NT2/D1 (cell line): ENCODE results near the gene HSD17B14.
A peak's percentile ranks its signal among the peaks of the same experiment; 100 is the strongest.
"Not testable (repeated sequence)": the region's sequence is repeated elsewhere in the genome, so short reads cannot be mapped to it uniquely, and the experiment has no call there.

ENCODE experiments used
- DNase-seq: peaks from one replicate; pipeline ENCODE4 v3.0.0-alpha.2; 2011; ENCODE audit warnings: low read depth, low spot score
- H3K27me3 ChIP-seq: 2 replicates; pipeline ENCODE4 v1.6.0; 2011; ENCODE audit warnings: mild to moderate bottlenecking; ENCODE audit not compliant: insufficient read length, insufficient read depth
- H3K36me3 ChIP-seq: 2 replicates; pipeline ENCODE4 v1.6.1; 2011; ENCODE audit warnings: mild to moderate bottlenecking, low read length, mixed read lengths; ENCODE audit not compliant: insufficient read depth, insufficient read length
- H3K4me1 ChIP-seq: 2 replicates; pipeline ENCODE4 v1.5.1; 2011; ENCODE audit not compliant: insufficient read depth, insufficient read length
- H3K4me3 ChIP-seq: 2 replicates; pipeline ENCODE4 v1.5.1; 2011; ENCODE audit warnings: low read depth; ENCODE audit not compliant: insufficient read length
- H3K9ac ChIP-seq: 2 replicates; pipeline ENCODE4 v1.6.0; 2011; ENCODE audit warnings: low read depth; ENCODE audit not compliant: insufficient read length
- H3K9me3 ChIP-seq: 2 replicates; pipeline ENCODE4 v1.5.1; 2011; ENCODE audit warnings: mild to moderate bottlenecking, low read length; ENCODE audit not compliant: insufficient read depth
- SUZ12 ChIP-seq: IDR thresholded peaks from 2 replicates; pipeline ENCODE4 v1.6.1; 2011; ENCODE audit not compliant: insufficient read length, insufficient read depth; ENCODE audit errors: extremely low read depth
- YY1 ChIP-seq: IDR thresholded peaks from 2 replicates; pipeline ENCODE4 v1.6.1; 2011; ENCODE audit not compliant: insufficient read length, insufficient read depth
- ZNF274 ChIP-seq: IDR thresholded peaks from 2 replicates; pipeline ENCODE4 v1.6.1; 2011; ENCODE audit warnings: mild to moderate bottlenecking, low read depth, low read length

HSD17B14 gene

DNA sequence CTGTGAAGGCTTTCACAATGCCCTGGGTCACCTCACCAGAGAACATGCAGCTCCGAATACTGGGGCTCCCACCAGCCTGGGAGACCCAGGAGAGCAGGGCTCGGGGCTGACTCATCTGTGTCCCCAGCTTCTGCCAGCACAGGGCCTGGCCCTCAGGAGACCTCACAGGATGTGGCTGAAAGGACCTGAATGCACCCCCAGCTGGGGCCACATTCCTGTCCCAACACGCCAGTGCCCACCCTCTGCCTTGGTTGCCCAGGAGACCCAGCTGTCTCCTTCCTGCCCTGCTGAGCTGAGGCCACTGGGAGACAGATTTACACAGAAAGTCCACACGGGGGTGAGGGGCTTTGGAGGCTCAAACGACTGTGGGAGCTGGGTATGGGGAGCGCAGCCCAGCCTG lies 37.4 kb downstream of the HSD17B14 start:
- Histone ChIP-seq H3K27me3 (no peaks in the 10 kb centered on the region), H3K4me3 (no peak overlapping the region), H3K9ac (no peak overlapping the region), H3K4me1 (peaks cover 5% of the 10 kb centered on the region), H3K36me3 (no peaks in the 10 kb centered on the region), H3K9me3 (no peaks in the 10 kb centered on the region)
- TF ChIP-seq ZNF274: no peak
- TF ChIP-seq YY1: no peak
- TF ChIP-seq SUZ12: no peak
- no peak for DNase-seq

DNA sequence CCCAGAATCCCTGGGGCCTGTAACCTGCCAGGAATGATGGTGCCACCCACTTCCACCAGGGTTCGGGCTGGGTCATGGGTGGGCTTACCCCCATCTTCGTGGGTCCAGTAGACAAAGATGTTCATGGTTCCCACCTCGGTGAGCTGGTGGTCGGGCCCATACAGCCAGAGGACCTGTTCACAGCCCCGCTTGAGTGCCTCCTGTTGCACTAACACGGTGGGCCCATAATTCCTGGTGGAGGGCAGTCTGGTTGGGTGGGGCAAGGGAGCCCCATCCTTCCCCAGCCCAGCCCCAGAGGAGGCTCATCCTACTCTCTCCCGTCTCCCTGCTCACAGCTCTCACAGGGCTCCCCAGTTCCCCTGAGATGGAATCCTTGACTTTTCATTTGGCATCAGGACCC lies 39.2 kb downstream of the HSD17B14 start:
- no peak overlapping the region for H3K4me3 ChIP-seq
- no peaks in the 10 kb centered on the region for H3K27me3 ChIP-seq
- no peak overlapping the region for H3K9ac ChIP-seq
- DNase-seq: no peak
- H3K4me1 ChIP-seq: peaks cover 5% of the 10 kb centered on the region
- H3K9me3 ChIP-seq: no peaks in the 10 kb centered on the region
- H3K36me3 ChIP-seq: no peaks in the 10 kb centered on the region
- no peak for TF ChIP-seq ZNF274
- no peak for TF ChIP-seq SUZ12
- no peak for TF ChIP-seq YY1

DNA sequence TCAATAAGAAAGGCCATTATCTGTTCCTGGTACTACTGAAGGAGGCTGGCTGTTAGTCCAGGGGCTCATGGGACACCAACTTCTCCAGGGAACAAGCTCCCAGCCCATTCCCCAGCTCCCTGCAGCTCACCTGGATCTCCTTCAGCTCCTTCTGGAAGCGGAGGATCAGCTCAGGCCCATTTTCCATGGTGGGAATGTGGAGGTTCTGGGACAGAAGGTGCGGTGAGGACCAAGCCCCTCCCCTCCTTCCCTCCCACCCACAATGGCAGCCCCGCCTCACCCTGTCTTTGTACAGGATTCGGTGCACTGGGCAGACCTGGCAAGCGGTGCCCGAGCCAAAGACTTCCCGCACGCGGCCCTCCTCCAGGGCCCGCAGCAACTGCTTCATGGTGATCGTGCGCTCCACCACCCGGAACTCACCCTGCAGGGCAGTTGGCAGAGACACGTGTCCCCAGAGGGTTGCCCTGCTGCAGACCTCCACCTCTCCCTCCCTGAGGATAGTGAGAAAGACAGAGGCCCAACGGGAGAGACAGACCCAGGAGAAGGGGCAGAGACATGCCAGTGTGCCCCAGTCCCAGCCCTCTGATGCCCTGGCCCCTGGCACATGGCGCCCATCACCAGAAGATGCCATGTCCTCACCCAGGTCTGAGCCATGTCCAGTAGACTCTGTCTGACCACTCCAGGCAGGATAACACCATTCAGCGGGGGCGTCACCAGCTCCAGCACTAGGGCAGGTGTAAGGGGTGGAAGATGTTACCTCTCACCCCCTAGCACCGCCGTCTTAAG lies 39.8 kb downstream of the HSD17B14 start:
- Histone ChIP-seq H3K9ac (no peak overlapping the region), H3K4me3 (no peak overlapping the region), H3K36me3 (no peaks in the 10 kb centered on the region)

DNA sequence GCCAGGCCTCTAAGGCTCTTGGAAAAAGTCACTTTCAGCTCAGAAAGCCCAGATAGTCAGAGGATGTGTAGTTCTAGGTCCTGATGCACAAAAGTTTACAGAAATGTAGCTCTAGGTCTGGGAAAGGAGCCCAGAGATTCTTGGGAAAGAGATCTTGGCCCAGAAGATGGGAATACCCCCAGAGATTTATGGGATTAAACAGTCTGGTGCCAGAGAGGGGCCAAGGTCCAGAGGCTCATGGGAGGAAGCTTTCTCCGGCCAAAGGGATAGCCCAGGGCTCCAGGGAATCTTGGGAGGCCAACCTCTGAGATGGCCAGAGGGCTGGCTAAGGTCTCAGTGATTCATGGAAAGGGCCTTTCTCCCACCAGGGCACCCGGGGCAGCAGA lies 40.6 kb downstream of the HSD17B14 start:
- DNase-seq: no peak
- H3K27me3 ChIP-seq: no peaks in the 10 kb centered on the region
- H3K9ac ChIP-seq: no peak overlapping the region
- no peaks in the 10 kb centered on the region for H3K9me3 ChIP-seq
- H3K4me1 ChIP-seq: peaks cover 5% of the 10 kb centered on the region
- TF ChIP-seq ZNF274: no peak
- TF ChIP-seq YY1: no peak
- TF ChIP-seq SUZ12: no peak
- no peaks in the 10 kb centered on the region for H3K36me3 ChIP-seq
- no peak overlapping the region for H3K4me3 ChIP-seq

More for the DNA sequence above, 39.8 kb downstream of the HSD17B14 start:
- Histone ChIP-seq H3K27me3 (no peaks in the 10 kb centered on the region), H3K9me3 (no peaks in the 10 kb centered on the region), H3K4me1 (peaks cover 5% of the 10 kb centered on the region)
- no peak for DNase-seq
- TF ChIP-seq ZNF274 (no peak), YY1 (no peak), SUZ12 (no peak)

DNA sequence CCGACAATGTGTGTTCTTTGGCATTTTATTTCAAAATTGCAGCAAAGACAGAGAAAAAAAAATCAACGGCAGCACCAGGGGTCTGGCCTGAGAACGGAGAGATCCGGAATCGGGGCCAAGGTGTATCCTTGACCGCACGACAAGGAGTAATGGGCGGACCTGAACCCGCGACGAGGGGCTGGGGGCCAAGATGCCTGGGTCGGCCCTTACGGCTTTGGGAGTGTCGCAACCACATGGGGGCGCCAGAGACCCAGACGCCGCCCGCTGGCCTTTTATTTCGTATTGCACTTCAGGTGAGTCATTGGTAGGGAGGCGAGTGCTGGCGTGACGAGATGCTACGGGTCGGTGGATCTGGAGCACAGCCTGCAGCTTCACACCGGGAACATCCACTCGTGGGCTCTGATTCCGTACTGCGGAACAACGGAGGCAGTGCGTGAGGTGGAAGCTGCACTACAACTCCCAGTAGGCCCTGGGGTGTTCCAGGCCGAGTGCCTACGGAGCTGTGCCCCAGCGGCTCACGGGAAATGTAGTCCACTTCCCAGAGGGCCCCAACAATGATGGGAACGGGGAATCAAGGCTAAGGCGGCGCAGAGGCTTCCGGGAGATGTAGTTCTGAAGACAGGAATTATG lies 41.1 kb downstream of the HSD17B14 start:
- H3K36me3 ChIP-seq: no peaks in the 10 kb centered on the region

DNA sequence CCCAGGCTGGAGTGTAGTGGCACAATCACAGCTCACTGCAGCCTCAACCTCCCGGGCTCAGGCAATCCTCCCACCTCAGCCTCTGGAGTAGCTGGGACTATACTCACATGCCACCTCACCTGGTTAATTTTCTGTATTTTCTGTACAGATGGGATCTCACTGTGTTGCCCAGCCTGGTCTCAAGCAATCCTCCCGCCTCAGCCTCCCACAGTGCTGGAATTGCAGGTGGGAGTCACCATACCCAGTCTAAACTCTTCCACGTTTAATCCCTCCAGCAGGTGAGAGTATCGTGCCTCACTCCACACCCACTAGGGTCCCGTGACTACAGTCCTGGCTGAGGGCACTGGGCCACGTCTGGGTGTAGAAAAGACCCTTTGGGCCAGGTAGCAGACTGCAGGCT lies 42.0 kb downstream of the HSD17B14 start:
- TF ChIP-seq ZNF274 (no peak), YY1 (no peak), SUZ12 (no peak)
- no peak overlapping the region for H3K9ac ChIP-seq
- H3K27me3 ChIP-seq: no peaks in the 10 kb centered on the region
- DNase-seq: no peak
- H3K36me3 ChIP-seq: no peaks in the 10 kb centered on the region
- H3K4me3 ChIP-seq: no peak overlapping the region
- no peaks in the 10 kb centered on the region for H3K9me3 ChIP-seq
- peaks cover 5% of the 10 kb centered on the region for H3K4me1 ChIP-seq

More for the DNA sequence above, 41.1 kb downstream of the HSD17B14 start:
- TF ChIP-seq ZNF274 (no peak), YY1 (no peak), SUZ12 (no peak)
- peak overlapping the region; percentile 63 for H3K4me3 ChIP-seq
- H3K27me3 ChIP-seq: no peaks in the 10 kb centered on the region
- H3K4me1 ChIP-seq: peaks cover 5% of the 10 kb centered on the region
- peak overlapping the region; percentile 67 for H3K9ac ChIP-seq
- DNase-seq: peak; percentile 83
- no peaks in the 10 kb centered on the region for H3K9me3 ChIP-seq

DNA sequence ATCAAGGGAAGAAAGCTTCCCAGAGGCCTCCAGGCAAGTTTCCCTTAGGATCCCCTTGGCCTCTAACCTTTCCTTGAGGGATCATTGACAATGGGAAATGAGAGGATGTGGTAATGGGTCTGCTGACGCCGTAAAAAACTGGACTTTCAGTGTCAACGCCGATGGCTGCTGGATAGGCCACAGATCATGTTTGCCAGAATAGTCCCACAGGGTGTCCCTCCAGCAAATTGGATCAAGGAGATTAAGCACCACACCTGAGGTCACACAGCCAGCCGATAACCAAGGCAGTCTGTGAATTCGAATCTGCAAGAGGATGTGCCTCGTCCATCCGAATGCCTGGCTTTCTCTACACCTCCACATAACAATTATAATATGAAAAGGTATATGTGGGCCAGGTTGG lies 43.0 kb downstream of the HSD17B14 start:
- no peak for DNase-seq
- no peak for TF ChIP-seq YY1
- no peak for TF ChIP-seq ZNF274
- no peak for TF ChIP-seq SUZ12

DNA sequence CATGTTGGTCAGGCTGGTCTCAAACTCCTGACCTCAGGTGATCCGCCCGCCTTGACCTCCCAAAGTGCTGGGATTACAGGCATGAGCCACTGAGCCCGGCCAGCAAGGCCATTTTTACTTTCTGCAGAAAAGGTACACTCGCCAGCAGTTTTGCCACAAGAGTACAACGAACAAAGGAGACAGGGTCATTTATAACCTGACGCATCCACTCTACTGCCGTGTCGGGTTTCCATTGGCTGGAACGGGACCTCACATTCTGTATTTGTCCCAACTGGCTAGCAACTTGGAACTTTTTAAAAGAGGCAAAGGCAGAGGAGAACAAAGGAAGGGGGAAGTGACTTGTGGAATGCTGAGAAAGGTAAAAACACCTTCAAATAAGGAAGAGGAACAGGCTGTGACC lies 49.0 kb downstream of the HSD17B14 start:
- not testable (repeated sequence) for H3K27me3 ChIP-seq, H3K4me1 ChIP-seq, H3K9me3 ChIP-seq, H3K36me3 ChIP-seq, DNase-seq, H3K9ac ChIP-seq, H3K4me3 ChIP-seq

More for the DNA sequence above, 43.0 kb downstream of the HSD17B14 start:
- Histone ChIP-seq H3K4me3 (no peak overlapping the region), H3K36me3 (no peaks in the 10 kb centered on the region), H3K27me3 (no peaks in the 10 kb centered on the region), H3K4me1 (no peaks in the 10 kb centered on the region), H3K9me3 (no peaks in the 10 kb centered on the region), H3K9ac (no peak overlapping the region)

DNA sequence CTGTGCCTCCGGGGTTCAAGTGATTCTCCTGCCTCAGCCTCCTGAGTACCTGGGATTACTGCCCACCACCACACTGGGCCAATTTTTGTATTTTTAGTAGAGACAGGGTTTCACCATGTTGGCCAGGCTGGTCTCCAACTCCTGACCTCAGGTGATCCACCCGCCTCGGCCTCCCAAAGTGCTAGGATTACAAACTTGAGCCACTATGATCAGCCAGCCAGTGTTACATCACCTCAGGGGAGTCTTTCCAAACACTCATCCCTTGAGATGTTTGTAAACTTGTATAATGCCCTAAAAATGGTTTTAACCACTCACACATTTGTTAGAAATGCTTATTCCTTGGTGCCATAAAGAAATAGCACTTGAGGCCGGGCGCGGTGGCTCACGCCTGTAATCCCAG lies 49.9 kb downstream of the HSD17B14 start:
- not testable (repeated sequence) for H3K36me3 ChIP-seq, DNase-seq, H3K27me3 ChIP-seq, H3K4me1 ChIP-seq, H3K4me3 ChIP-seq, H3K9me3 ChIP-seq, H3K9ac ChIP-seq
